ENCODE measurements around the gene YARS1. TPM values are rescaled to one million over a fixed set of nuclear protein-coding genes. Genes with fewer than 3 reads are reported as not detected.

The YARS1 gene
- total RNA-seq, 1 experiment from 2014 or later = 120 TPM

DNA sequence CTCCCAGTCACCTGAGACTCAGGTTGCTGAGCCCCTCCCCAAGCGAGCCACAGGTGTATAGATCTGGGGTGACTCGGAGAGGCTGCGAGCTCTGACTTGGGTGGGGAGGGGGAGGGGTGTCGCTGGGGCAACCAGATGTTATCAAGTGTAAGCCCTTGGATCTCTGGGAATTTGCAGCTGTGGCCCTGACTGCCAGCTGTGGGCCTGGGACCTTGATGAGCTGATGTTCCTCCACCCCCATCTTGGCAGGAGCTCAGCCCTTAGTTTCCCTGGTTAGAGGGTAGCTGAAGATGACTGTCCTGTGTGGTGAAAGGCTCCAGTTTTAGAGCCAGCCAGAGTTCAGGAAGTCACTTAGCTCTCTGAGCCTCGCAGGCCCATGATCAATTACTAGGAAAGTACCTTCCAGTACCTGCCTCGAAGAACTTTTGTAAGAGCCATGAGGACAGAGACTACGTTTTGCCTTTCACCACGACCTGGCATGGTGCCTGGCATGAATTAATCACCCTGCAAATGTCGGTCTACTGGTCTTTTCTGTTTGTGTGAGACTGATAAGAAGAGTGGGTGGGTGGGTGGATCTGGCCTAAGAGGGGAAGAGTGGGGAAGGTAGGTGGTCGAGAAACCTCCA lies 55.8 kb downstream of the YARS1 start:
- ATAC-seq (peak; percentile 28), DNase-seq (ENCODE audit: low read depth, low spot score) (no peak)
- peak overlapping the region; percentile 99 for H3K27ac ChIP-seq (ENCODE audit: low read length)
- in situ Hi-C loops (cut with HindIII; ENCODE audit: low pct_unique_long_range_greater_than_20kb, low sequenced_read_pairs) (loop anchor here (10.0 kb wide), 1 partner anchor 47 kb away; no protein-coding TSS in a partner anchor), intact Hi-C loops (cut with micrococcal nuclease; ENCODE audit: unreplicated experiment) (no loop called here)
- H3K27me3 ChIP-seq (ENCODE audit: control insufficient read depth, insufficient read depth, low read length) = no peaks in the 10 kb centered on the region
- H3K9me3 ChIP-seq (ENCODE audit: control insufficient read depth, insufficient read depth, low read depth, low read length) = no peaks in the 10 kb centered on the region
- ChIA-PET CTCF (interaction anchor here (0.5 to 1.2 kb wide), 3 partner anchors 12 to 264 kb away, joined by 3 to 5 read pairs (median 4); no protein-coding TSS in a partner anchor), POLR2A (interaction anchor here (0.6 kb wide), 1 partner anchor 24 kb away, joined by 3 read pairs; no protein-coding TSS in a partner anchor)
- BruUV-seq (replicated peaks) = no TSS peak
- TF ChIP-seq TCF7L2 (IDR thresholded peaks at IDR 0.05; ENCODE audit: low read depth, low read length) (no peak), SIN3A (IDR thresholded peaks at IDR 0.05; ENCODE audit: borderline replicate concordance, insufficient read depth, low read depth, low read length) (no peak), POLR2AphosphoS5 (IDR thresholded peaks at IDR 0.05; ENCODE audit: low read depth, low read length) (no peak; the same call in 1 of the 2 replicates)
- TF ChIP-seq, protein P1, sequence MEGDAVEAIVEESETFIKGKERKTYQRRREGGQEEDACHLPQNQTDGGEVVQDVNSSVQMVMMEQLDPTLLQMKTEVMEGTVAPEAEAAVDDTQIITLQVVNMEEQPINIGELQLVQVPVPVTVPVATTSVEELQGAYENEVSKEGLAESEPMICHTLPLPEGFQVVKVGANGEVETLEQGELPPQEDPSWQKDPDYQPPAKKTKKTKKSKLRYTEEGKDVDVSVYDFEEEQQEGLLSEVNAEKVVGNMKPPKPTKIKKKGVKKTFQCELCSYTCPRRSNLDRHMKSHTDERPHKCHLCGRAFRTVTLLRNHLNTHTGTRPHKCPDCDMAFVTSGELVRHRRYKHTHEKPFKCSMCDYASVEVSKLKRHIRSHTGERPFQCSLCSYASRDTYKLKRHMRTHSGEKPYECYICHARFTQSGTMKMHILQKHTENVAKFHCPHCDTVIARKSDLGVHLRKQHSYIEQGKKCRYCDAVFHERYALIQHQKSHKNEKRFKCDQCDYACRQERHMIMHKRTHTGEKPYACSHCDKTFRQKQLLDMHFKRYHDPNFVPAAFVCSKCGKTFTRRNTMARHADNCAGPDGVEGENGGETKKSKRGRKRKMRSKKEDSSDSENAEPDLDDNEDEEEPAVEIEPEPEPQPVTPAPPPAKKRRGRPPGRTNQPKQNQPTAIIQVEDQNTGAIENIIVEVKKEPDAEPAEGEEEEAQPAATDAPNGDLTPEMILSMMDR (IDR thresholded peaks at IDR 0.05) = no peak
- TF ChIP-seq, protein P2, sequence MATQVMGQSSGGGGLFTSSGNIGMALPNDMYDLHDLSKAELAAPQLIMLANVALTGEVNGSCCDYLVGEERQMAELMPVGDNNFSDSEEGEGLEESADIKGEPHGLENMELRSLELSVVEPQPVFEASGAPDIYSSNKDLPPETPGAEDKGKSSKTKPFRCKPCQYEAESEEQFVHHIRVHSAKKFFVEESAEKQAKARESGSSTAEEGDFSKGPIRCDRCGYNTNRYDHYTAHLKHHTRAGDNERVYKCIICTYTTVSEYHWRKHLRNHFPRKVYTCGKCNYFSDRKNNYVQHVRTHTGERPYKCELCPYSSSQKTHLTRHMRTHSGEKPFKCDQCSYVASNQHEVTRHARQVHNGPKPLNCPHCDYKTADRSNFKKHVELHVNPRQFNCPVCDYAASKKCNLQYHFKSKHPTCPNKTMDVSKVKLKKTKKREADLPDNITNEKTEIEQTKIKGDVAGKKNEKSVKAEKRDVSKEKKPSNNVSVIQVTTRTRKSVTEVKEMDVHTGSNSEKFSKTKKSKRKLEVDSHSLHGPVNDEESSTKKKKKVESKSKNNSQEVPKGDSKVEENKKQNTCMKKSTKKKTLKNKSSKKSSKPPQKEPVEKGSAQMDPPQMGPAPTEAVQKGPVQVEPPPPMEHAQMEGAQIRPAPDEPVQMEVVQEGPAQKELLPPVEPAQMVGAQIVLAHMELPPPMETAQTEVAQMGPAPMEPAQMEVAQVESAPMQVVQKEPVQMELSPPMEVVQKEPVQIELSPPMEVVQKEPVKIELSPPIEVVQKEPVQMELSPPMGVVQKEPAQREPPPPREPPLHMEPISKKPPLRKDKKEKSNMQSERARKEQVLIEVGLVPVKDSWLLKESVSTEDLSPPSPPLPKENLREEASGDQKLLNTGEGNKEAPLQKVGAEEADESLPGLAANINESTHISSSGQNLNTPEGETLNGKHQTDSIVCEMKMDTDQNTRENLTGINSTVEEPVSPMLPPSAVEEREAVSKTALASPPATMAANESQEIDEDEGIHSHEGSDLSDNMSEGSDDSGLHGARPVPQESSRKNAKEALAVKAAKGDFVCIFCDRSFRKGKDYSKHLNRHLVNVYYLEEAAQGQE (IDR thresholded peaks at IDR 0.05; ENCODE audit: insufficient read depth in 1 of 2, low read depth in 2 of 2, low read length in 1 of 2) = no peak
- peaks cover 94% of the 10 kb centered on the region for H3K4me1 ChIP-seq (ENCODE audit: control insufficient read depth, insufficient read depth, low read length)
- H3K4me3 ChIP-seq (ENCODE audit: low read depth in 2 of 2, low read length in 2 of 2) = peak overlapping the region in 1 of 2 experiments; percentile 15; a peak in 2 of 4 replicates
- no peaks in the 10 kb centered on the region for H3K36me3 ChIP-seq (ENCODE audit: control insufficient read depth, insufficient read depth, low read length)

DNA sequence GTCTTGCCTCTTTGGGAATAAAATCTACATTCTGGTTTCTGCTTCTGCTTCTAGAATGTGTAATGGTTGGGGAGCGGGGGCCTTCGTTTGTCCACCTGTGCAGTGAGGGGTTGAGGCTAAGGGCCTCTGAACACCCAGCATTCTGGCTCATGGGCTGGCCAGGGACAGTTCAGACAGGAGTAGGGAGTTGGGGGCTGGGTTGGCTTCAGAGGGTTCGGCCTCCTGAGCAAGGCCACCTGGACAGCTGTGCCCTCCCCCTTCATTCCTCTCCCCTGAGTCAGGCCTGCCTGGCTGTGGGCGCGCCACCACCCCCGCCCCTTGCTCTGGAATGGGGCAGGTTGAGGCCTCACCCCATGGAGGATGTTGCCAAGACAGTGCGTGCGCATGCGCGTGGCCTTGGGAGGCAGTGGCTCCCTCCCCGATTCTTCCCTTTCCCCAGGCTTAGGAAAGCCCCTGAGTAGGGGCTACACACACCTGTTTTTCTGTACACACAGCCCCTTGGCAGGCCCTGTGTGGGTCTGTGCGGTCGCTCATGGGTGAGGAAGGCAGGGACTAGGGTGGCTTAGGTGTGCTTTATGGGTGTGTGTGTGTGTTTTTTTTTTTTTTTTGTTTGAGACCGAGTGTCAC lies 57.0 kb downstream of the YARS1 start:
- Histone ChIP-seq H3K9me3 (ENCODE audit: control insufficient read depth, insufficient read depth, low read depth, low read length) (no peaks in the 10 kb centered on the region), H3K36me3 (ENCODE audit: control insufficient read depth, insufficient read depth, low read length) (no peaks in the 10 kb centered on the region), H3K4me1 (ENCODE audit: control insufficient read depth, insufficient read depth, low read length) (peaks cover 92% of the 10 kb centered on the region), H3K27ac (ENCODE audit: low read length) (peak overlapping the region; percentile 99), H3K4me3 (ENCODE audit: low read depth in 2 of 2, low read length in 2 of 2) (peak overlapping the region; percentile 3 to 43; a peak in 3 of 4 replicates), H3K27me3 (ENCODE audit: control insufficient read depth, insufficient read depth, low read length) (no peaks in the 10 kb centered on the region)
- peak; percentile 47 for DNase-seq (ENCODE audit: low read depth, low spot score)
- BruUV-seq (replicated peaks) = no TSS peak
- in situ Hi-C loops (cut with HindIII; ENCODE audit: low pct_unique_long_range_greater_than_20kb, low sequenced_read_pairs) = loop anchor here (10.0 kb wide), 1 partner anchor 45 kb away; no protein-coding TSS in a partner anchor
- ChIA-PET POLR2A (interaction anchor here (1.2 kb wide), 1 partner anchor 58 kb away, joined by 3 read pairs; no protein-coding TSS in a partner anchor), CTCF (interaction anchor here (1.2 kb wide), 1 partner anchor 14 kb away, joined by 4 read pairs; no protein-coding TSS in a partner anchor)
- intact Hi-C loops (cut with micrococcal nuclease; ENCODE audit: unreplicated experiment) = loop anchor here (5.0 kb wide), 1 partner anchor 48 kb away; no protein-coding TSS in a partner anchor
- peak; percentile 82 for ATAC-seq
- TF ChIP-seq SIN3A (IDR thresholded peaks at IDR 0.05; ENCODE audit: borderline replicate concordance, insufficient read depth, low read depth, low read length) (peak; percentile 81; the same call in 1 of the 2 replicates), TCF7L2 (IDR thresholded peaks at IDR 0.05; ENCODE audit: low read depth, low read length) (0 out of 2 replicates have a peak, but pooled peaks have one; percentile 50), POLR2AphosphoS5 (IDR thresholded peaks at IDR 0.05; ENCODE audit: low read depth, low read length) (peak; percentile 81; the same call in 1 of the 2 replicates)
- TF ChIP-seq, protein P2 (IDR thresholded peaks at IDR 0.05; ENCODE audit: insufficient read depth in 1 of 2, low read depth in 2 of 2, low read length in 1 of 2) = peak in 1 of 2 experiments; percentile 57; a peak in 1 of 4 replicates
- TF ChIP-seq, protein P1 (IDR thresholded peaks at IDR 0.05) = no peak
